GM19025 (cell line): ENCODE data around the gene NNT.
"Not testable (repeated sequence)": the region's sequence is repeated elsewhere in the genome, so short reads cannot be mapped to it uniquely, and the experiment has no call there.

Experiments
- ATAC-seq: cut with Tn5 transposase; IDR thresholded peaks from one replicate; pipeline ENCODE4 v1.9.1; 2021; ENCODE audit warnings: mild to moderate bottlenecking, low read depth, moderate library complexity; ENCODE audit not compliant: unreplicated experiment

NNT gene

DNA sequence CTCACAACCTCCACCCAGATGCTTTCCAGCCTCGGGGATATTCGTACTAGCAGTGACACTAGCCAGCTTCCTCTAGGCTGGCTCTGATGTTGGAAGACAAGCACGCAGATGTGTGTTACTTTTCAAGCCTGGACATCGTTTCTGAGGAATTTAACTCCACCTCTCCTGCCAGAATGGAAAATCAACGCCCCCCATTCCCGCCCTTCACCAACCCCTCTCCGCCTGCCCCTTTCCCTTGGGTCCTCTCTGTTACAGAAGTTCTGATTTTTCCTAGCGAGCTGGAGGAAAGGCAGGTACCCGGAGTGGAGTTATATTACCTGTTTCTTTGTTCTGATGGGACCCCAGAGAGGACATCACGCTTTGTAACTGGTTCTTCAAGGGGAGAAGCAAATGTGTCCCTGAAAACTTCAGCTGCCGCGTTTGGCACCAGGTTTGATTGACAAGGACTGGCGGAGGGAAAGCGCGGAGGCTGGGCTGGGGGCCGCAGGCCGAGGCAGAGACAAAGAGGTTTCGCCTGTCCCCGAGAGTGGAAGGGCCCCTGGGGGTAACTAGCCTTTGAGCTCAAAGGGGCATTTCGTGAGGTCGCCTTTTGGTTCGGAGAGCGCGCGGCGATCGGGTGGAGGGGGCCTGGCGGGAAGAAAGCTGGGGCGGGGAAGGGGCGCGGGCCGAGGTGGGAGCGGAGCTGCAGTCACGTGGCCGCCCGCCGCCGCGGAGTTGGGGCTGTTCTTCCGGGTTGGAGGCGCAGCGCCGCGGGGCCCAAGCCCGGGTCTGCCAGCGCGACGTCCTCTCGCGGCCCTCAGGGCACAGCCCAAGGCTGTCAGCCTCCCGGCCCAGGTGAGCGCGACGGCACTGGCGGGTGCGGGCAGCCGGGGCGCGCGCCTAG is at the start of gene NNT:
Gene NNT (plus strand): TSS at position 720 of the 883 bp plus-strand sequence. CDS start 6,016 bp downstream, outside the sequence.
- peak; percentile 77 for ATAC-seq

GRCh38 chr5:43553381-43553780 is 49.6 kb upstream of the NNT start:
- no peak for ATAC-seq

GRCh38 chr5:43554497-43554896 is 48.5 kb upstream of the NNT start:
- ATAC-seq = no peak

DNA sequence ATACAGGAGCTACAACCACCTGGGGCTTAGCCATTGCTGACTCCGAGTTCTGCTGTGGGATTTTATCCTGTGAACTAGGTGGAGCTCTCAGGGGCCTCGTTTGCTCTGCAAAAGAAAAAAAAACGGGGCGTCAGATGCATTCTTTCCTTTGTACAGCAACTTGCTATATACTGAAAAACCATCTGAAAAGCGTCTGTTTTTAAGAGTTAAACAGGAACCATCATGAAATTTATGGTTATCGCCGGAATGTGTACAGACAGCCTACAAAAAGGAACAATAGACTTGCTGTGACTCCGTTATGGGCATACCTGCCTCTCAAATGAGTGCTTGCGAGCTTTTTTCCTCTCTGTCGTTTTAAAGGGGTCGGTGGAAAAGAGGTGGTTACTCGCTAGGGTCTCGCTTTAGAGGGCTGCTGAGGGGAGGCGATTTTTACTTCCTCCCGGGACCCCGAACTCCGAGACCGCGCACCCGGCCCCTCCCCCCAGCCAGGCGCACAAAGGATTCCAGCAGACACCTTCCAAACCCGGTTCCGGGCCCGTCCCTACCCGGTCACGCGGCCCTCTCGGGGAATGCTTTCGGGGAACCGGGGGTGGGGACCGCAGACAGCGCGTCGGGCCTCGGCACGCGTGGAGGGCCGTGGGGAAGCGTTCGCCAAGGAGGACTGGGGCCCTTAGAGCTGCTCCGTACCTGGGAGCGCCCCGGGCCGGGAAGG is 46.9 kb upstream of the NNT start:
- no peak for ATAC-seq

- peak; percentile 89 for ATAC-seq
Measured at GRCh38 chr5:43556607-43556856, 46.4 kb upstream of the NNT start.

DNA sequence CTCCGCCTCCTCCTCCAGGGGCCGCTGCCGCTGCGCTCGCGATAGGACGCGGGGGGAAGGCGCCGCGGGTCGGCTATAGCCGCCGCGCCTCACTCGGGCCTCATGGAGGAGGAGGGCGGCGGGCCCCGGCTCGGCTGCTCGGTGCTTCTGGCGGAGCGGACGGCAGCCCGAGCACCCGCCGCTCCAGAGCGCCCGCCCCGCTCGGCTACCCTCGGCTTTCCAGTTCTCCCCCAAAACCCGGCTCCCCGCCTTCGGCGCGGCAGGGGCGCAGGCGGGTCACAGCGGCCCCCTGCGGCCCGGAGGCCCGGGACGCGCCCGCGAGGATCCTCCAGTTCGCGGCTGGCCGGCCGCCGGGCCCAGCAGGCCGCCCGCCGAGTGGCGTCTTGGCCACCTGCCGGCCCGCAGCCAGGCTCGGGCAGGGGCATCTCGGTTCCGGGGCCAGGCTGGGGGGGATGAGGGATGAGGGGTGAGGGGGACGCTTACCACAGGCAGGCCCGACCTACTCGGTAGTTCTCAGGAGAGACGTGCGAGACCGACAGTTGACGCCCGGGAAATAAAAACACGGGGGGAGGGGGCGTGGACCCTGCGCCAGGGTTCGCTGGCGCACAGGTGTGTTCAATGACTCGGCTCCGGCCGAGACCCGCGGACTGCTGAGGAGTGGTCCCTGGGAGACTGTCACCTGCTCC is 46.0 kb upstream of the NNT start, which contains the start of gene PAIP1:
Gene PAIP1 (minus strand): TSS at position 221 of the 686 bp plus-strand sequence. CDS start 231 bp downstream, outside the sequence.
- peak; percentile 78 for ATAC-seq

DNA sequence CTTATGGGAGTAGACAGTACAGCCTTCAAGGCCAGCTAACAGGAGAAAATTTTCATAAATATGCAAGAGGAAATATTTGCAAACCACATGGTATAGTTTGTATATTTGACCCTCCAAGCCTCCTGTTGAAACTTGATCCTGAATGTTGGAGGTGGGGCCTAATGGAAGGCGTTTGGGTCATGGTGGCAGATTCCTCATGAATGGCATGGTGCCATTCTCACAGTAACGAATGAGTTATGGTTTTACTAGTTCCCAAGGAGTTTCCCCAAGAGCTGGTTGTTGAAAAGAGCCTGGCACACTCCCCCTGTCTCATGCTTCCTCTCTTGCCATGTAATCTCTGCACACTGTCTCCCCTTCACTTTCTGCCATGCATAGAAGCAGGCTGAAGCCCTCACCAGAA is 42.9 kb upstream of the NNT start:
- ATAC-seq = no peak

DNA sequence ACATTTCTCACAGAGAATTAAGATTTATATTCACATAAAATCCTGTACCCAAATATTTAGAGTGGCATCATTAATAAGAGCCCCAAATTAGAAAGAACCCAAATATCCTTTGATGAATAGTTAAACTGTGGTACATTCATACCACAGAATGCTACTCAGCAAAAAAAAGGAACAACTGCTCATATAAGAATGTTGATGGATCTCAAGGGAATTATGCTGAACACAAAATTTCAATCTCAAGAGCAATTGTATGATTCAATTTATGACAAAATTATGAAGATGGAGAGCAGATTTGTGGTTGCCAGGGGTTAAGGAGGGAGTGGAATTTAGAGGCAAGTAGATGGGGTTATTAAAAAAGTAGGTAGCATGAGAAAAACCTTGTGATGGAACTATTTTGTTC is 41.6 kb upstream of the NNT start:
- ATAC-seq = no peak

- no peak for ATAC-seq
Measured at GRCh38 chr5:43563321-43563720, 39.7 kb upstream of the NNT start.

GRCh38 chr5:43564289-43564850 is 38.6 kb upstream of the NNT start:
- no peak for ATAC-seq

DNA sequence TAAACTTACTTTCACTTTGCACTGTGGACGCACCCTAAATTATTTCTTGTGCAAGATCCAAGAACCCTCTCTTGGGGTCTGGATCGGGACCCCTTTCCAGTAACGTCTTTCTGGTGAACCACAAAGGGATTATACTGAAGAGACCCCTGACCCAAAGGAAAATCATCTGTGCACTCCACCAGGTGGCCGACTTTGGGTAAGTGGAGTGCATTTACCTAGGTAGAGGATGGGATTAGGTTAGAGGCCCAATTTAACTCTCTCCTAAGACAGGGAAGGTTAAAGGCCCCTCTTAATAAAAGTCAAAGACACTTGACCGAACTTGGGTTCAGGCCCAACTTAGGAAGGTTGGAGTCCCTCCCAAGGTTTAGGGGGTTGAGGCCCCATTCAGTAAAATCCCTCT is 37.9 kb upstream of the NNT start:
- ATAC-seq = no peak

DNA sequence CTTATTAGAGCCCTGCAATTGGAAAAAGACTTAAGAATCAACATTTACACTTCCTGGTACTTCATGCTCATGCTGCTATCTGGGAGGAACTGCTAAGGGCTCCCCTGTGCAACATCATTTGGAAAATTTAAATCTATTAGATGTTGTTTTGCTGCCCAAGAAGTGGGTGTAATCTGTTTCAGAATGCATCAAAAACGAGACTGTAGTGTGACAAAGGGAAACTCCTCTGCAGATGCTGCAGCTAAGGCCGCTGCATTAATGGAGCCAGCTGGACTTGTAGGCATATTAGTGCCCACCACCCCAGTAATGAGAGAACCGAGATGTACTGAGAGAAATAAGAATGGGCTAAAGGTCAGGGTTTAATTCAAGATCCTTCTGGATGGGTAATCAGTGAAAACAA is 35.0 kb upstream of the NNT start:
- ATAC-seq = peak; percentile 57

- ATAC-seq = no peak
Measured at GRCh38 chr5:43569236-43569746, 33.7 kb upstream of the NNT start.

DNA sequence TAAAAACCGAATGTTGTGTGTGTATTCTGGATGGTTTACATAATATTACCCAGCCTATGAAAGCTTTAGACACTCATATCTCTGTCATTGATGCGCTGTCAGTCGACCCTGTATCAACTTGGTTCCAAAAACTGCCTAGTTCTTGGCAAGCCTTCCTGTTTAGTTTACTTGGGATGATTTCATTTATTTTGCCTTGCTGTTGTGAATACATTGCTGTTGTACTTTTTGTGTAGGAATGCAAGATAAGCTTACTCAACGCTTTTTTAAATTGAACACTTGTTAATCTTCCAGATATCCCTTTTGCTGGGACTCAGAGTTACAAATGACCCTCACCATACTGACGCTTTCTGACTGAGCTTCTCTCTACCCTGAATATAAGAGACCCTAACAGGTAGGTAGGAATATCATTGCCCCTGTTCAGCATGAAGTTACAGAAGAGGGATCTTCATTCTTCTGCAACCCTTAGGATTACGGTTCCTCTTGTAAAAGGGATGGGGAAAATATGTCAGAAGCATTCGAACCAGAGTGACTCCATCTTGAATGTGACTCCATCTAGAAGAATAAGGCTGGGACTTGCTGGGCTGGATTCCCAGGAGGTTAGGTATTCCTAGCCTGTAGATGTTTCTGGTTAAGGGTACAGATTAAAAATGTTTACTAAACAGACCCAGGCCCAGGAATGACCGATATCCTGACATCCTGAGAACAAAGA is 32.4 kb upstream of the NNT start:
- ATAC-seq = no peak

DNA sequence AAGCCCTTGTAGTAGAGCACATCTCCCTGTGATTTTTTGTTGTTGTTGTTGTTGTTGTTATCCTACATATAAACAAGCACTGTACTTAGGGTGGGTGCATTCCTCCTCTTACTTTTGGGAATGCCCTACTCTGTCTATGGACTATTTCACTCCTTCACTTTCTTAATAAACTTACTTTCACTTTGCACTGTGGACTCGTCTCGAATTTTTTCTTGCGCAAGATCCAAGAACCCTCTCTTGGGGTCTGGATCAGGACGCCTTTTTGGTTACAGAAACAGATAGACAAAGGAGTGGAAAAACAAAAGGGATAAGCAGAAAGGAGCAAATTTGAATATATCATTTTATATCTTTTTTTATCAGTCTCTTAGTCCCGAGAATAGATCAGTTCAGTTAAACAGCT is 31.7 kb upstream of the NNT start:
- no peak for ATAC-seq

DNA sequence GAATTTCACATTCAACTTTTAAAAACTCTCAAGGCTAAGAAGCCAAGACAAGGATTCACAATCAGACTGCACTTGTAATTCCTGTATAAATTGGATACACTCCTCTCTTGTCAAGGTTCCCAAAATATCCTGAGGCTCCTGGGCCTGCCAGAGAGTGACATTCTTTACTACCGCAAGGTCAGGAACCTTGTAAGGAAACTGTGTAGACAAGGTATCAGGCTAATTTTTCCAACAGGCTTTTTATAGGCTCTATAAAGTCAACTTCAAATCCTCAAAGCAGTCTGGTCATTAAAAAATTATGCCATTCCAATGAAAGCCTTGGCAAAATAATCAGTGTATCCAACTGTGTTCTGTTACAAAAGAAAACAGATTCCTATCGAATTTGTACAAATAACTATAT is 30.6 kb upstream of the NNT start:
- no peak for ATAC-seq

- no peak for ATAC-seq
Measured at GRCh38 chr5:43573058-43573457, 29.9 kb upstream of the NNT start.

DNA sequence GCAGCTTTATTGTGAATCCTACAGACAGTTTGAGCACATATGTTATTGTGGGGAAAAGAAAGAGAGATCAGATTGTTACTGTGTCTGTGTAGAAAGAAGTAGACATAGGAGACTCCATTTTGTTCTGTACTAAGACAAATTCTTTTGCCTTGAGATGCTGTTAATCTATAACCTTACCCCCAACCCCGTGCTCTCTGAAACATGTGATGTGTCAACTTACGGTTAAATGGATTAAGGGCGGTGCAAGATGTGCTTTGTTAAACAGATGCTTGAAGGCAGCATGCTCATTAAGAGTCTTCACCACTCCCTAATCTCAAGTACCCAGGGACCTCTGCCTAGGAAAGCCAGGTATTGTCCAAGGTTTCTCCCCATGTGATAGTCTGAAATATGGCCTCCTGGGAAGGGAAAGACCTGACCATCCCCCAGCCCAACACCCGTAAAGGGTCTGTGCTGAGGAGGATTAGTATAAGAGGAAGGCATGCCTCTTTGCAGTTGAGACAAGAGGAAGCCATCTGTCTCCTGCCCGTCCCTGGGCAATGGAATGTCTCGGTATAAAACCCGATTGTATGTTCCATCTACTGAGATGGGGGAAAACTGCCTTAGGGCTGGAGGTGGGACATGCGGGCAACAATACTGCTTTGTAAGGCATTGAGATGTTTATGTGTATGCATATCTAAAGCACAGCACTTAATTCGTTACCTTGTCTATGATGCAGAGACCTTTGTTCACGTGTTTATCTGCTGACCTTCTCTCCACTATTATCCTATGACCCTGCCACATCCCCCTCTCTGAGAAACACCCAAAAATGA is 22.4 kb upstream of the NNT start:
- not testable (repeated sequence) for ATAC-seq

DNA sequence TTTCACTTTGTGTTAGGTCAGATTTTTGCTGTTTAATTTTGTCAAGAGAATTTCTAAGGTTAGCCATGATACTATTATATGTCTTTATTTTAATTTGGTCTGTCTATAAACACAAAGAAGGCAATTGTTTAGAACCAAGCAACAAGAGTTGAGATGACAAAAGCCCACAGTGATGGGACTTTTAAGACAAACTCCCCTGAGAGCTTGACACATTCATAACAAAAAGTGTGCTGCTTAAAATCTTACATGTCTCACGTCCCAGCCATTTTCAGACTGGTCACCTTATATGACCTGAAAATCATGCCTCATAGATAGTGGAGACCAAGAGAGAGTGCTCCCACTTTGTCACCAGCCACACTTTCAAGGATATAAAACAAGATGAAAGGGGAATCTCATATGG is 21.6 kb upstream of the NNT start:
- no peak for ATAC-seq
